Liver (tissue), 3 donors: ENCODE measurements around the gene ZBTB11.

ENCODE experiments used
- EGR1 ChIP-seq, 2 donors: IDR thresholded peaks; 2 replicates each; pipeline ENCODE4 v1.6.1; 2016 to 2018; ENCODE audit warnings: antibody characterized with exemption in 2 of 2, low read depth in 2 of 2
- FOXA2 ChIP-seq: IDR thresholded peaks from 2 replicates; pipeline ENCODE4 v1.6.1; 2016; ENCODE audit warnings: antibody characterized with exemption
- JUND ChIP-seq, 2 donors: IDR thresholded peaks; 2 replicates each; pipeline ENCODE4 v1.6.1; 2016; ENCODE audit warnings: antibody characterized with exemption in 2 of 2
- MAX ChIP-seq: IDR thresholded peaks from 2 replicates; pipeline ENCODE4 v1.6.1; 2016; ENCODE audit warnings: antibody characterized with exemption
- NR2F2 ChIP-seq: IDR thresholded peaks from 2 replicates; pipeline ENCODE4 v1.6.1; 2016; ENCODE audit warnings: antibody characterized with exemption
- RAD21 ChIP-seq, 2 donors: IDR thresholded peaks; 2 replicates each; pipeline ENCODE4 v1.6.1; 2016; ENCODE audit warnings: antibody characterized with exemption in 2 of 2, mild to moderate bottlenecking in 2 of 2
- RXRA ChIP-seq, 2 donors: IDR thresholded peaks; 2 replicates each; pipeline ENCODE4 v1.6.1; 2017 to 2018; ENCODE audit warnings: antibody characterized with exemption in 2 of 2, mild to moderate bottlenecking in 1 of 2
- SP1 ChIP-seq: IDR thresholded peaks from 2 replicates; pipeline ENCODE4 v1.6.1; 2018; ENCODE audit warnings: antibody characterized with exemption, mild to moderate bottlenecking
- TAF1 ChIP-seq: conservative IDR thresholded peaks from 2 replicates; pipeline ENCODE4 v1.6.1; 2016; ENCODE audit warnings: antibody characterized with exemption, mild to moderate bottlenecking
- YY1 ChIP-seq: IDR thresholded peaks from 2 replicates; pipeline ENCODE4 v1.6.1; 2016; ENCODE audit warnings: antibody characterized with exemption, mild to moderate bottlenecking
- TF ChIP-seq, protein P1 (sequence below): fragments of 150-350 bp; IDR thresholded peaks from 2 replicates; pipeline ENCODE4 v1.5.1; 2017; ENCODE audit warnings: improper control_type of control experiment, low read depth, low read length; ENCODE audit not compliant: missing input control
- TF ChIP-seq, protein P2 (sequence below): IDR thresholded peaks from 2 replicates; pipeline ENCODE4 v1.6.1; 2016; ENCODE audit warnings: antibody characterized with exemption
- TF ChIP-seq, protein P3 (sequence below): IDR thresholded peaks from 2 replicates; pipeline ENCODE4 v1.6.1; 2016; ENCODE audit warnings: antibody characterized with exemption, mild to moderate bottlenecking
- donor health status: healthy.
- donor health status: healthy.

GRCh38 chr3:101656651-101657050, 20.3 kb downstream of the ZBTB11 start:
- TF ChIP-seq, protein P1, sequence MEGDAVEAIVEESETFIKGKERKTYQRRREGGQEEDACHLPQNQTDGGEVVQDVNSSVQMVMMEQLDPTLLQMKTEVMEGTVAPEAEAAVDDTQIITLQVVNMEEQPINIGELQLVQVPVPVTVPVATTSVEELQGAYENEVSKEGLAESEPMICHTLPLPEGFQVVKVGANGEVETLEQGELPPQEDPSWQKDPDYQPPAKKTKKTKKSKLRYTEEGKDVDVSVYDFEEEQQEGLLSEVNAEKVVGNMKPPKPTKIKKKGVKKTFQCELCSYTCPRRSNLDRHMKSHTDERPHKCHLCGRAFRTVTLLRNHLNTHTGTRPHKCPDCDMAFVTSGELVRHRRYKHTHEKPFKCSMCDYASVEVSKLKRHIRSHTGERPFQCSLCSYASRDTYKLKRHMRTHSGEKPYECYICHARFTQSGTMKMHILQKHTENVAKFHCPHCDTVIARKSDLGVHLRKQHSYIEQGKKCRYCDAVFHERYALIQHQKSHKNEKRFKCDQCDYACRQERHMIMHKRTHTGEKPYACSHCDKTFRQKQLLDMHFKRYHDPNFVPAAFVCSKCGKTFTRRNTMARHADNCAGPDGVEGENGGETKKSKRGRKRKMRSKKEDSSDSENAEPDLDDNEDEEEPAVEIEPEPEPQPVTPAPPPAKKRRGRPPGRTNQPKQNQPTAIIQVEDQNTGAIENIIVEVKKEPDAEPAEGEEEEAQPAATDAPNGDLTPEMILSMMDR: no peak
- TF ChIP-seq RAD21 (IDR thresholded peaks at IDR 0.05): no peak
- TF ChIP-seq YY1: no peak
- no peak for TF ChIP-seq MAX
- TF ChIP-seq RXRA (IDR thresholded peaks at IDR 0.05): no peak
- no peak for TF ChIP-seq SP1
- TF ChIP-seq, protein P2, sequence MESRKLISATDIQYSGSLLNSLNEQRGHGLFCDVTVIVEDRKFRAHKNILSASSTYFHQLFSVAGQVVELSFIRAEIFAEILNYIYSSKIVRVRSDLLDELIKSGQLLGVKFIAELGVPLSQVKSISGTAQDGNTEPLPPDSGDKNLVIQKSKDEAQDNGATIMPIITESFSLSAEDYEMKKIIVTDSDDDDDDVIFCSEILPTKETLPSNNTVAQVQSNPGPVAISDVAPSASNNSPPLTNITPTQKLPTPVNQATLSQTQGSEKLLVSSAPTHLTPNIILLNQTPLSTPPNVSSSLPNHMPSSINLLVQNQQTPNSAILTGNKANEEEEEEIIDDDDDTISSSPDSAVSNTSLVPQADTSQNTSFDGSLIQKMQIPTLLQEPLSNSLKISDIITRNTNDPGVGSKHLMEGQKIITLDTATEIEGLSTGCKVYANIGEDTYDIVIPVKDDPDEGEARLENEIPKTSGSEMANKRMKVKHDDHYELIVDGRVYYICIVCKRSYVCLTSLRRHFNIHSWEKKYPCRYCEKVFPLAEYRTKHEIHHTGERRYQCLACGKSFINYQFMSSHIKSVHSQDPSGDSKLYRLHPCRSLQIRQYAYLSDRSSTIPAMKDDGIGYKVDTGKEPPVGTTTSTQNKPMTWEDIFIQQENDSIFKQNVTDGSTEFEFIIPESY: no peak
- TF ChIP-seq EGR1 (IDR thresholded peaks at IDR 0.05; ENCODE audit: low read depth in 2 of 2): no peak
- no peak for TF ChIP-seq FOXA2
- no peak for TF ChIP-seq JUND (IDR thresholded peaks at IDR 0.05)
- TF ChIP-seq TAF1: no peak
- TF ChIP-seq, protein P3, sequence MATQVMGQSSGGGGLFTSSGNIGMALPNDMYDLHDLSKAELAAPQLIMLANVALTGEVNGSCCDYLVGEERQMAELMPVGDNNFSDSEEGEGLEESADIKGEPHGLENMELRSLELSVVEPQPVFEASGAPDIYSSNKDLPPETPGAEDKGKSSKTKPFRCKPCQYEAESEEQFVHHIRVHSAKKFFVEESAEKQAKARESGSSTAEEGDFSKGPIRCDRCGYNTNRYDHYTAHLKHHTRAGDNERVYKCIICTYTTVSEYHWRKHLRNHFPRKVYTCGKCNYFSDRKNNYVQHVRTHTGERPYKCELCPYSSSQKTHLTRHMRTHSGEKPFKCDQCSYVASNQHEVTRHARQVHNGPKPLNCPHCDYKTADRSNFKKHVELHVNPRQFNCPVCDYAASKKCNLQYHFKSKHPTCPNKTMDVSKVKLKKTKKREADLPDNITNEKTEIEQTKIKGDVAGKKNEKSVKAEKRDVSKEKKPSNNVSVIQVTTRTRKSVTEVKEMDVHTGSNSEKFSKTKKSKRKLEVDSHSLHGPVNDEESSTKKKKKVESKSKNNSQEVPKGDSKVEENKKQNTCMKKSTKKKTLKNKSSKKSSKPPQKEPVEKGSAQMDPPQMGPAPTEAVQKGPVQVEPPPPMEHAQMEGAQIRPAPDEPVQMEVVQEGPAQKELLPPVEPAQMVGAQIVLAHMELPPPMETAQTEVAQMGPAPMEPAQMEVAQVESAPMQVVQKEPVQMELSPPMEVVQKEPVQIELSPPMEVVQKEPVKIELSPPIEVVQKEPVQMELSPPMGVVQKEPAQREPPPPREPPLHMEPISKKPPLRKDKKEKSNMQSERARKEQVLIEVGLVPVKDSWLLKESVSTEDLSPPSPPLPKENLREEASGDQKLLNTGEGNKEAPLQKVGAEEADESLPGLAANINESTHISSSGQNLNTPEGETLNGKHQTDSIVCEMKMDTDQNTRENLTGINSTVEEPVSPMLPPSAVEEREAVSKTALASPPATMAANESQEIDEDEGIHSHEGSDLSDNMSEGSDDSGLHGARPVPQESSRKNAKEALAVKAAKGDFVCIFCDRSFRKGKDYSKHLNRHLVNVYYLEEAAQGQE: no peak
- no peak for TF ChIP-seq NR2F2
